ENCODE data around the gene MAP4K2.

The MAP4K2 gene

DNA sequence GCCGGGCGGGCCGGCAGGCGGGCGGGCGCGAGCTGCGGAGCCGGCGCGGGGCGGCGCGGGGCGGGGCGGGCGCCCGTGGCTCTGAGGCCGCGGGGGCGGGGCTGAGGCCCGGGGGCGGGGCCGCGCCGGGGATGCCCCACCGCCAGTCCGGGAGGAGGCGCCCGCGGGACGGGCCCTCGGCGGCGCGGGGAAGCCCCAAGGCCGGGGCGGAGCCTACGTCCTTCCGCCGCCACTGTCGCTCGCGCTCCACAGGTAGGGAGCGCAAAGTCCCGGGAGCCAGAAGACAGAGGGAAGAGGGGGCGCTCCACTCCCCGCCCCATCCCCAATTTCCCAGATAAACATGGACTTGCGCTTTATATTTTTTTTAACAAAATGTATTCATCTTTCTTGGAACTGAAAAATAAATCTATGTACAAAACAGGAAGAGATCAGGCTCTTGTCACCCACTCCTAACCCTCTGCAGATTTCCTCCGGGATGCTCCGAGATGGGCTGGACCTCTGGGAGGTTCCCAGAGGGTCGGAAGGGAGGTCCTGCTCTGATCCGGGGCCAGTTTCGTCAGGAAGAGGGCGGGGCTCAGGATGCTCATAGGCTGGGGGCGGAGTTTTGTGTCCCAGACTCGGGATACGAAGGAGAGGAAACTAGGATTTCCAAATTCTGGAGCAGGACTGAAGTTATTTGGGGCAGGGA lies at the start of gene MAP4K2:
MAP4K2 (minus strand) TSS at position 57 of the 688 bp plus-strand sequence. CDS start 65 bp downstream, outside the sequence.
- H3K4me3 ChIP-seq (ENCODE audit: low read depth, low read length): peak within 1 kb of the TSS; percentile 72
- H3K27ac ChIP-seq: peak within 1 kb of the TSS; percentile 76
- peak; percentile 80 for DNase-seq
- TF ChIP-seq, protein P1, sequence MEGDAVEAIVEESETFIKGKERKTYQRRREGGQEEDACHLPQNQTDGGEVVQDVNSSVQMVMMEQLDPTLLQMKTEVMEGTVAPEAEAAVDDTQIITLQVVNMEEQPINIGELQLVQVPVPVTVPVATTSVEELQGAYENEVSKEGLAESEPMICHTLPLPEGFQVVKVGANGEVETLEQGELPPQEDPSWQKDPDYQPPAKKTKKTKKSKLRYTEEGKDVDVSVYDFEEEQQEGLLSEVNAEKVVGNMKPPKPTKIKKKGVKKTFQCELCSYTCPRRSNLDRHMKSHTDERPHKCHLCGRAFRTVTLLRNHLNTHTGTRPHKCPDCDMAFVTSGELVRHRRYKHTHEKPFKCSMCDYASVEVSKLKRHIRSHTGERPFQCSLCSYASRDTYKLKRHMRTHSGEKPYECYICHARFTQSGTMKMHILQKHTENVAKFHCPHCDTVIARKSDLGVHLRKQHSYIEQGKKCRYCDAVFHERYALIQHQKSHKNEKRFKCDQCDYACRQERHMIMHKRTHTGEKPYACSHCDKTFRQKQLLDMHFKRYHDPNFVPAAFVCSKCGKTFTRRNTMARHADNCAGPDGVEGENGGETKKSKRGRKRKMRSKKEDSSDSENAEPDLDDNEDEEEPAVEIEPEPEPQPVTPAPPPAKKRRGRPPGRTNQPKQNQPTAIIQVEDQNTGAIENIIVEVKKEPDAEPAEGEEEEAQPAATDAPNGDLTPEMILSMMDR (IDR thresholded peaks at IDR 0.05; ENCODE audit: low read depth, low read length, missing control alignments): peak; percentile 12
- in situ Hi-C loops (cut with HindIII; ENCODE audit: low pct_ligation_motif_present, low sequenced_read_pairs): no loop called here
- H3K36me3 ChIP-seq (replicated peaks): peaks cover 13% of the 10 kb centered on the region
- no peaks in the 10 kb centered on the region for H3K27me3 ChIP-seq (replicated peaks)

DNA sequence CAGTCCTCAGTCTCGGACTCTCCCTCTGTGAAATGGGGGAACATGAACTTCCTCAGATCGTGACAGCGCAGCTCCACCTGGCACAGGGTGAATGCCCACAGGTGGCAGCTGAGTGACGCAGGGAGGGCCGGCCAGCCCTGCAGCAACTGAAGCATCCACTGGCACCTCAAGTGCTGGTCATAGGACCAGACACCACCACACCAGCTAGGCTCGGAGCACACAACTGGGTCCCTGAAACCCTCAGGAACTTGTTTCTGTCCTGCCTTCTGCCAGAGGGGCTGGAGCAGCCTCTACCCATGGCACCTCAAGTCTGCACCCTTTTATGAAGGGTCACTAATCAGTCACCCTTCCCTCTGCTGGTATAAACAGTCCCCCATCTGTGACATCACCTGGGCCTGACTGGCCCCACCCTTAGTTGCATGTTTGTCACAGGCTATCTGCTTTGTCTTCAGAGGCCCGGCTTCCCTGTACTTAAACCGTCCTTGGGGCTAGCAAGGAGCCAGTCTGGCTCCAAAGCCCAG lies 48.9 kb upstream of the MAP4K2 start:
- H3K27me3 ChIP-seq (replicated peaks): no peaks in the 10 kb centered on the region
- no peak for DNase-seq
- H3K36me3 ChIP-seq (replicated peaks): peaks cover 18% of the 10 kb centered on the region
- no peak overlapping the region for H3K4me3 ChIP-seq (ENCODE audit: low read depth, low read length)
- TF ChIP-seq, protein P1 (IDR thresholded peaks at IDR 0.05; ENCODE audit: low read depth, low read length, missing control alignments): no peak
- H3K27ac ChIP-seq: no peak overlapping the region
- in situ Hi-C loops (cut with HindIII; ENCODE audit: low pct_ligation_motif_present, low sequenced_read_pairs): no loop called here

DNA sequence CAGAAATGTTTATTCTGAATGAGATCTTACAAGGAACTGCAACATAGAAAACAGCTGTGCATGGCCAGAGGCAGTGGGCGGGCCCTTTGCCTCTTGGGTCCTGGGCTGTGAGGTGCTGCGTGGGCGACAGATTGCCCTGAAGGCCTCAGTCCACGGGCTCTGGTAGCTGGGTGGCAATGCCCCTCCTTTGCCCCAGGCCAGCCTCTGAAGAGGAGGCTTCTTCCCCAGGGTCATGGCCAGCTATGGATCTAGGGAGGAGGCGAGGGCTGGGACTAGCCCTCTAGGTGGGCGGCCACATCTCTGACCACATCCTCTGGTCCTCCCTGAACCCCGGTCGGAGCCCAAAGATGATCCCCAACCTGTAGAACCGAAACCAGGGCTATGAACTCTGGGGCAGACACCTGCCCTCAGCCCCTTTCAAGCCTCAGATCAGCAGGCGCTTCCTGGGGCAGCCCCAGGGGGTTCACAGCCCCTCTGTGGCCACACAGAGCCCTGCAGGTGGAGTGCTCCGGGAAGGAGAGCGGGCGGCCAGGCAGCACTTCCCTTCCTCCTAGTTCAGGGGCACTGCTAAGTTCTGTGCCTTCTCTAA lies 48.1 kb upstream of the MAP4K2 start:
- TF ChIP-seq, protein P1 (IDR thresholded peaks at IDR 0.05; ENCODE audit: low read depth, low read length, missing control alignments): peak; percentile 27
- peaks cover 18% of the 10 kb centered on the region for H3K36me3 ChIP-seq (replicated peaks)
- H3K27me3 ChIP-seq (replicated peaks): no peaks in the 10 kb centered on the region
- in situ Hi-C loops (cut with HindIII; ENCODE audit: low pct_ligation_motif_present, low sequenced_read_pairs): no loop called here
- DNase-seq: no peak
- H3K27ac ChIP-seq: no peak overlapping the region
- H3K4me3 ChIP-seq (ENCODE audit: low read depth, low read length): no peak overlapping the region

DNA sequence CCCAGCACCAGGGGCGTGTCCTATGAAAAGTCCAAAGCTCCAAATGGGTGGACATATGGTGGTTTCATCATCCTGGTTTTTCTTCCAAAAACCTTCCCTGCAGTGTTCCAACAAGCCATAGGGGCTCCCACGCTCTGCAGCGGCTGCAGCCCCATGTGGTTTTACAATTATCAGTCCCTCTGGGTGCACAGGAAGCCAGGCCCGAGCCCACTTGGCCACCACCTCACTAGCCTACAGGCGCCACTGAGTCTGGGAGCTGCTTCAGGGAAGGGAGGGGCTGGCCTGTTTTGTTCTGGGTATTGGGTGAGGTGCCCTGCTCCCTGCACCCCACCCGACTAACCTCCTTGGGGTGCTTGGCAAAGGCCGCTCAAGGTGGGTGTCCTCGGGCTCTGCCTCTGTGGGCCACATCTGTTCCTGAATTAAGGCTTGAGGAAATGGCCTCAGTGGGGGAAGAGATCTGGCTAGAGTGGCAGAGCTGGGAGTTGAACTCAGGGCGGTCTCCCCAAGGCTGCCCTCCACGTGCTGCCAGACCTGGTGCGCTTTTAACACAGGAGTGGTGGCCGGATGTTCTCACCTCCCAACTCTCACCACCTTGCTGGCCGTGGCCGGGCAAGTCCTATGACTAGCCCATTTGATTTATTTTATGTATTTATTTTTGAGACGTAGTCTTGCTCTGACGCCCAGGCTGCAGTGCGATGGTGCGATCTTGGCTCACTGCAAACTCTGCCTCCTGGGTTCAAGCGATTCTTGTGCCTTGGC lies 46.8 kb upstream of the MAP4K2 start:
- Histone ChIP-seq H3K36me3 (replicated peaks) (peaks cover 13% of the 10 kb centered on the region), H3K4me3 (ENCODE audit: low read depth, low read length) (no peak overlapping the region), H3K27ac (no peak overlapping the region), H3K27me3 (replicated peaks) (no peaks in the 10 kb centered on the region)
- TF ChIP-seq, protein P1 (IDR thresholded peaks at IDR 0.05; ENCODE audit: low read depth, low read length, missing control alignments): no peak
- no peak for DNase-seq
- in situ Hi-C loops (cut with HindIII; ENCODE audit: low pct_ligation_motif_present, low sequenced_read_pairs): loop anchor here (5.0 kb wide), 1 partner anchor 43 kb away; no protein-coding TSS in a partner anchor

DNA sequence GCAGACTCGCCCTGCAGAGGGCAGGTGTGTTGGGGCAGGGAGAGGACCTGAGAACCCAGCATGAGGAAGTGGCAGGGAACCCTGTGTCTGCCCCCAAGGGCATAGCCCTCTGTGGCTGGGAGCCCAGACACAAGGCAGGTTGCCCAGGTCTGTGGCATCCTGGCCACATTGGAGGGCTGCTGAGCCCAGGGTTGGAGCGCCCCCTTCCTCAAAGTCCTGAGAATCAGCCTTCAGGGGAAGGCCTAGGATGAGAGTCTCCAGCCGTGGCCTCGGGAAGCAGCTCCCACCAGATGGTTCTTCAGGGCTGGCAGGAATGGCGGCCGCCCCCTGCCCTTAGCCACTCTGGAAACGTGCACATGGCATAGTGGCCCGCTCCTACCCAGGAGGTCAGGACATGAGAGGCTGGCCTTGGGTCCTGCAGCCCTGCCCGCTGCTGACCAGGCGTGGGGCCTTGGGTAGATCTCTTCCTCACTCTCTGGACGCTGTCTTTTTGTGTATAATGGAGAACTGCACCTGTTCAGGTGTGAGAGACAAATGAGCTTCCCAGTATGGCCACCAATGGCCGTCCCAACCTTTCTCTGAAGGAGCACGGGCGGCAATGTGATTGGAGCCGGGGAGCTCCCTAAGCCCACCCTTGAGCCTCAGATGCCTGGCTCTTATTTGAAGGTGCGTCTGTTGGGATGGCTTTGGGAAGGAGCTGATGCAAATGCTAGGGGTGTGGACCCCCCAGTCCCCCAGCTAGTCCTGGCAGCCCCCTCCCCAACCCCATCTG lies 46.0 kb upstream of the MAP4K2 start:
- Histone ChIP-seq H3K27ac (no peak overlapping the region), H3K27me3 (replicated peaks) (no peaks in the 10 kb centered on the region), H3K36me3 (replicated peaks) (peaks cover 5% of the 10 kb centered on the region), H3K4me3 (ENCODE audit: low read depth, low read length) (no peak overlapping the region)
- DNase-seq: no peak
- TF ChIP-seq, protein P1 (IDR thresholded peaks at IDR 0.05; ENCODE audit: low read depth, low read length, missing control alignments): peak; percentile 27
- in situ Hi-C loops (cut with HindIII; ENCODE audit: low pct_ligation_motif_present, low sequenced_read_pairs): loop anchor here (5.0 kb wide), 1 partner anchor 43 kb away; no protein-coding TSS in a partner anchor
